Measurements from ENCODE around the gene NMS.

GRCh38 chr2:100527440-100528015 lies 57.2 kb downstream of the NMS start:
- TF ChIP-seq CTCF (IDR thresholded peaks at IDR 0.05; ENCODE audit: low read depth, low read length): no peak
- no peak for TF ChIP-seq MAX (IDR thresholded peaks at IDR 0.05; ENCODE audit: low read depth, low read length)
